ENCODE measurements around the gene ALDH3B2.
"Not testable (repeated sequence)": the region's sequence is repeated elsewhere in the genome, so short reads cannot be mapped to it uniquely, and the experiment has no call there.

ALDH3B2 gene

GRCh38 chr11:67682126-67683034, 8.0 kb upstream of the ALDH3B2 start:
- not testable (repeated sequence) for ATAC-seq

GRCh38 chr11:67680696-67681470, 6.5 kb upstream of the ALDH3B2 start:
- no peak for ATAC-seq

- no peak for ATAC-seq
These were observed 780 bp upstream of the ALDH3B2 start for GRCh38 chr11:67675058-67675747.

- no peak for ATAC-seq
These were observed 521 bp downstream of the ALDH3B2 start for GRCh38 chr11:67673902-67674301.

- ATAC-seq = no peak
These were observed 1.1 kb downstream of the ALDH3B2 start for GRCh38 chr11:67673358-67673757.

GRCh38 chr11:67671211-67671520, 3.3 kb downstream of the ALDH3B2 start:
- ATAC-seq = no peak

- ATAC-seq = no peak
These were observed 3.9 kb downstream of the ALDH3B2 start for GRCh38 chr11:67670316-67671210.

- ATAC-seq = no peak
These were observed 6.3 kb downstream of the ALDH3B2 start for GRCh38 chr11:67668192-67668551.

GRCh38 chr11:67667490-67668191, 6.8 kb downstream of the ALDH3B2 start:
- ATAC-seq = no peak

- ATAC-seq = no peak
These were observed 7.5 kb downstream of the ALDH3B2 start for GRCh38 chr11:67666676-67667489.

- no peak for ATAC-seq
These were observed 8.1 kb downstream of the ALDH3B2 start for GRCh38 chr11:67666303-67666645.

GRCh38 chr11:67665541-67666302, 8.7 kb downstream of the ALDH3B2 start:
- ATAC-seq = no peak

- ATAC-seq = no peak
These were observed 9.5 kb downstream of the ALDH3B2 start for GRCh38 chr11:67664696-67665540.

- ATAC-seq = no peak
These were observed 10.2 kb downstream of the ALDH3B2 start for GRCh38 chr11:67664213-67664585.

- ATAC-seq = no peak
These were observed 10.8 kb downstream of the ALDH3B2 start for GRCh38 chr11:67663532-67664212.

- no peak for ATAC-seq
These were observed 11.4 kb downstream of the ALDH3B2 start for GRCh38 chr11:67662835-67663531.

- ATAC-seq = no peak
These were observed 12.1 kb downstream of the ALDH3B2 start for GRCh38 chr11:67662142-67662834.

Data from activated CD4-positive, CD25-positive, alpha-beta regulatory T cell treated with anti-CD3 and anti-CD28 coated beads, Interleukin-2, amount 50 U/mL, for 24 hours (primary cell).